H9 (cell line): ENCODE data around the gene LRRK1. TPM values are rescaled to one million over a fixed set of nuclear protein-coding genes. Genes with fewer than 3 reads are reported as not detected.

Experiments
- DNase-seq: peaks from one replicate; pipeline ENCODE4 v3.0.0-alpha.2; 2017
- H2AFZ ChIP-seq: one replicate; pipeline ENCODE4 v1.6.1; 2013; ENCODE audit warnings: mild to moderate bottlenecking, low read length, control low read depth, moderate library complexity
- H2AK5ac ChIP-seq: 2 replicates; pipeline ENCODE4 v1.6.1; 2013; ENCODE audit warnings: low read length, control low read depth, mixed read lengths; ENCODE audit not compliant: insufficient read length
- H2BK120ac ChIP-seq: one replicate; pipeline ENCODE4 v1.6.1; 2013; ENCODE audit warnings: low read depth, mild to moderate bottlenecking, low read length, control low read depth, inconsistent platforms; ENCODE audit not compliant: poor library complexity, severe bottlenecking
- H2BK12ac ChIP-seq: 2 replicates; pipeline ENCODE4 v1.6.1; 2013; ENCODE audit warnings: low read length, control low read depth, mixed read lengths, low read depth; ENCODE audit not compliant: insufficient read length
- H2BK15ac ChIP-seq: 2 replicates; pipeline ENCODE4 v1.6.1; 2013; ENCODE audit warnings: low read depth, low read length, control low read depth
- H2BK20ac ChIP-seq: one replicate; pipeline ENCODE4 v1.6.1; 2013; ENCODE audit warnings: low read depth, mild to moderate bottlenecking, low read length, control low read depth, inconsistent platforms; ENCODE audit not compliant: poor library complexity, severe bottlenecking
- H2BK5ac ChIP-seq: 2 replicates; pipeline ENCODE4 v1.6.1; 2013; ENCODE audit warnings: low read length, control low read depth, mixed read lengths; ENCODE audit not compliant: insufficient read length
- H3K14ac ChIP-seq: 2 replicates; pipeline ENCODE4 v1.6.1; 2013; ENCODE audit warnings: low read length, control low read depth; ENCODE audit not compliant: insufficient read depth
- H3K18ac ChIP-seq: 2 replicates; pipeline ENCODE4 v1.6.1; 2013; ENCODE audit warnings: low read depth, mild to moderate bottlenecking, mixed read lengths, low read length, control low read depth; ENCODE audit not compliant: insufficient read length
- H3K23ac ChIP-seq: 2 replicates; pipeline ENCODE4 v1.6.1; 2013; ENCODE audit warnings: low read length, control low read depth, mixed read lengths, low read depth; ENCODE audit not compliant: insufficient read length
- H3K23me2 ChIP-seq: 2 replicates; pipeline ENCODE4 v1.6.1; 2013; ENCODE audit warnings: low read depth, mild to moderate bottlenecking, mixed read lengths, low read length, control low read depth; ENCODE audit not compliant: insufficient read length, poor library complexity, severe bottlenecking
- H3K27ac ChIP-seq: 2 replicates; pipeline ENCODE4 v1.5.1; 2013; ENCODE audit warnings: low read length, control low read depth, mixed read lengths, low read depth; ENCODE audit not compliant: insufficient read length
- H3K27me3 ChIP-seq: 2 replicates; pipeline ENCODE4 v1.6.1; 2013; ENCODE audit warnings: low read length, control low read depth, inconsistent platforms; ENCODE audit not compliant: insufficient read depth
- H3K4ac ChIP-seq: 2 replicates; pipeline ENCODE4 v1.6.1; 2013; ENCODE audit warnings: low read depth, mild to moderate bottlenecking, control low read depth, inconsistent platforms, low read length, moderate library complexity
- H3K4me1 ChIP-seq: 2 replicates; pipeline ENCODE4 v1.6.1; 2013; ENCODE audit warnings: low read length, control low read depth, inconsistent platforms; ENCODE audit not compliant: insufficient read depth
- H3K4me2 ChIP-seq: 2 replicates; pipeline ENCODE4 v1.6.1; 2013; ENCODE audit warnings: low read length, control low read depth, mixed read lengths; ENCODE audit not compliant: insufficient read length, insufficient read depth
- H3K56ac ChIP-seq: 2 replicates; pipeline ENCODE4 v1.6.1; 2013; ENCODE audit warnings: low read depth, mild to moderate bottlenecking, mixed read lengths, low read length, control low read depth; ENCODE audit not compliant: insufficient read length
- H3K79me1 ChIP-seq: 2 replicates; pipeline ENCODE4 v1.6.1; 2013; ENCODE audit warnings: low read depth, mild to moderate bottlenecking, moderate library complexity, low read length, control low read depth, inconsistent platforms; ENCODE audit not compliant: insufficient read depth, poor library complexity, severe bottlenecking
- H3K79me2 ChIP-seq: 2 replicates; pipeline ENCODE4 v1.6.1; 2013; ENCODE audit warnings: low read length, control low read depth, inconsistent platforms; ENCODE audit not compliant: insufficient read depth
- H3K9ac ChIP-seq: 2 replicates; pipeline ENCODE4 v1.6.1; 2013; ENCODE audit warnings: low read length, control low read depth, mixed read lengths; ENCODE audit not compliant: insufficient read length; ENCODE audit errors: extremely low read depth
- H3K9me3 ChIP-seq: one replicate; pipeline ENCODE4 v1.6.1; 2013; ENCODE audit warnings: low read depth, low read length, inconsistent platforms; ENCODE audit not compliant: control insufficient read depth
- H3T11ph ChIP-seq: one replicate; pipeline ENCODE4 v1.6.1; 2013; ENCODE audit warnings: mild to moderate bottlenecking, low read length, control low read depth, inconsistent platforms
- H4K20me1 ChIP-seq: one replicate; pipeline ENCODE4 v1.6.1; 2013; ENCODE audit not compliant: control insufficient read depth, insufficient read length, insufficient read depth
- H4K5ac ChIP-seq: 2 replicates; pipeline ENCODE4 v1.6.1; 2013; ENCODE audit warnings: low read depth, mild to moderate bottlenecking, mixed read lengths, low read length, control low read depth; ENCODE audit not compliant: insufficient read length
- H4K8ac ChIP-seq: replicated peaks from 2 replicates; pipeline ENCODE4 v1.6.1; 2013; ENCODE audit warnings: low read length, control low read depth, mixed read lengths, low read depth; ENCODE audit not compliant: insufficient read length
- H4K91ac ChIP-seq: 2 replicates; pipeline ENCODE4 v1.6.1; 2013; ENCODE audit warnings: low read depth, mild to moderate bottlenecking, moderate library complexity, mixed read lengths, low read length, control low read depth; ENCODE audit not compliant: insufficient read length
- H3K27ac Mint-ChIP-seq, 3 experiments: 2 replicates in 2 of 3; 3 replicates in 1 of 3; pipeline ENCODE4 v1.8.0; 2020 to 2021; ENCODE audit warnings: mixed read lengths in 3 of 3, mild to moderate bottlenecking in 1 of 3, moderate library complexity in 1 of 3
- H3K27me3 Mint-ChIP-seq: 2 replicates; pipeline ENCODE4 v1.8.0; 2021; ENCODE audit warnings: low read depth, mild to moderate bottlenecking, moderate library complexity, mixed read lengths
- H3K36me3 Mint-ChIP-seq, 3 experiments: 2 replicates in 2 of 3; 3 replicates in 1 of 3; pipeline ENCODE4 v1.8.0; 2020 to 2021; ENCODE audit warnings: low read depth in 3 of 3, mixed read lengths in 3 of 3; ENCODE audit not compliant: insufficient read depth in 1 of 3
- H3K4me1 Mint-ChIP-seq, 2 experiments: 2 replicates each; pipeline ENCODE4 v1.8.0; 2020; ENCODE audit warnings: mixed read lengths in 2 of 2
- H3K4me3 Mint-ChIP-seq, 2 experiments: 2 replicates in 1 of 2; 3 replicates in 1 of 2; pipeline ENCODE4 v1.8.0; 2020 to 2021; ENCODE audit warnings: mild to moderate bottlenecking in 2 of 2, mixed read lengths in 2 of 2, moderate library complexity in 1 of 2
- H3K9me3 Mint-ChIP-seq, 2 experiments: 2 replicates in 1 of 2; 3 replicates in 1 of 2; pipeline ENCODE4 v1.8.0; 2020; ENCODE audit warnings: mild to moderate bottlenecking in 2 of 2, mixed read lengths in 2 of 2, moderate library complexity in 1 of 2
- WGBS: extraction: QIAGEN DNeasy Blood & Tissue Kit; methylation state at CpG from one replicate; pipeline ENCODE4 v1.1.7; 2013; ENCODE audit warnings: missing lambda C conversion rate, low lambda C conversion rate, mixed read lengths; ENCODE audit not compliant: insufficient read length; ENCODE audit errors: extremely low coverage; 5-methylcytosine and 5-hydroxymethylcytosine counted together
- total RNA-seq: library from RNA; stranded (reverse); gene quantifications from 2 replicates; pipeline ENCODE4 v1.2.1, GENCODE V29; 2021
- TF ChIP-seq, protein P1 (sequence below): fragments of 200-600 bp; sonication (generic); conservative IDR thresholded peaks from 3 replicates; pipeline ENCODE4 v1.8.0; 2021; ENCODE audit warnings: antibody characterized with exemption, mild to moderate bottlenecking

LRRK1 gene
- total RNA-seq, 1 experiment from 2014 or later, result 4.0 TPM

DNA sequence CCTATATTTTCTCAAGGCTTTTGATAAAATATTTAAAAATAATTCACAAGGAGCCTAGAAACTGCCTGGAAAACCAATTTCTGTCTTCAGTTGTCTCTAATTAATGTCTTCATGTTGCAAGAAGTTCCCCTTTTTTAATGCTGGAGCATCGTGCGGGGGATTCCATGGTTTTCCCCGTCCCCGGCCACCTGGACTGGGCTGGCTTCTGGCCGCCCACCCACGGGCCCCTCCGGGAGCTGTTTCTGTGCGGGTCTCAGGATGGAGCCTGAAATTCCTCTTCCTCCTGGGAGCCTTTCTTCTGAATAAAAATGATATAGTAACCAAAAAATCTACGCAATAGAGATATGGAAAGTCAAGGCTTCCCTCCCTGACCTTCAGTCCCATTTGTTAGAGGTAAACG, 8.1 kb upstream of the LRRK1 start:
- no peak overlapping the region for H3K4me2 ChIP-seq
- Mint-ChIP-seq H3K4me1 (peaks cover 10 to 31% of the 10 kb centered on the region in 2 experiments), H3K9me3 (peaks cover 3 to 10% of the 10 kb centered on the region in 2 experiments; a peak in 4 of 5 replicates), H3K4me3 (no peak overlapping the region), H3K27ac (no peak overlapping the region), H3K27me3 (peaks cover 1% of the 10 kb centered on the region), H3K36me3 (peaks cover 2 to 22% (median 10%) of the 10 kb centered on the region in 3 experiments; a peak in 6 of 7 replicates)
- no peaks in the 10 kb centered on the region for H3K79me2 ChIP-seq
- H3K23me2 ChIP-seq, result no peaks in the 10 kb centered on the region
- no peaks in the 10 kb centered on the region for H3K27me3 ChIP-seq
- no peak overlapping the region for H3K27ac ChIP-seq
- no peak overlapping the region for H2AFZ ChIP-seq
- H3K4ac ChIP-seq, result no peak overlapping the region
- H2BK15ac ChIP-seq, result no peak overlapping the region
- no peak overlapping the region for H2BK20ac ChIP-seq
- H4K8ac ChIP-seq, result no peak overlapping the region
- no peak overlapping the region for H3K56ac ChIP-seq
- no peak overlapping the region for H3K14ac ChIP-seq
- H3K23ac ChIP-seq, result no peak overlapping the region
- no peak overlapping the region for H2BK12ac ChIP-seq
- no peak overlapping the region for H4K5ac ChIP-seq
- H3K9ac ChIP-seq, result no peak overlapping the region
- no peak overlapping the region for H4K91ac ChIP-seq
- H3K9me3 ChIP-seq, result no peaks in the 10 kb centered on the region
- H2BK120ac ChIP-seq, result no peak overlapping the region
- DNase-seq, result no peak
- H4K20me1 ChIP-seq, result no peaks in the 10 kb centered on the region
- no peaks in the 10 kb centered on the region for H3K79me1 ChIP-seq
- H3K4me1 ChIP-seq, result no peaks in the 10 kb centered on the region
- no CpG with 5 or more reads among the region's 10 CpGs for WGBS
- H3T11ph ChIP-seq, result no peak overlapping the region
- no peak overlapping the region for H2BK5ac ChIP-seq
- H3K18ac ChIP-seq, result no peak overlapping the region
- no peak overlapping the region for H2AK5ac ChIP-seq
- TF ChIP-seq, protein P1, sequence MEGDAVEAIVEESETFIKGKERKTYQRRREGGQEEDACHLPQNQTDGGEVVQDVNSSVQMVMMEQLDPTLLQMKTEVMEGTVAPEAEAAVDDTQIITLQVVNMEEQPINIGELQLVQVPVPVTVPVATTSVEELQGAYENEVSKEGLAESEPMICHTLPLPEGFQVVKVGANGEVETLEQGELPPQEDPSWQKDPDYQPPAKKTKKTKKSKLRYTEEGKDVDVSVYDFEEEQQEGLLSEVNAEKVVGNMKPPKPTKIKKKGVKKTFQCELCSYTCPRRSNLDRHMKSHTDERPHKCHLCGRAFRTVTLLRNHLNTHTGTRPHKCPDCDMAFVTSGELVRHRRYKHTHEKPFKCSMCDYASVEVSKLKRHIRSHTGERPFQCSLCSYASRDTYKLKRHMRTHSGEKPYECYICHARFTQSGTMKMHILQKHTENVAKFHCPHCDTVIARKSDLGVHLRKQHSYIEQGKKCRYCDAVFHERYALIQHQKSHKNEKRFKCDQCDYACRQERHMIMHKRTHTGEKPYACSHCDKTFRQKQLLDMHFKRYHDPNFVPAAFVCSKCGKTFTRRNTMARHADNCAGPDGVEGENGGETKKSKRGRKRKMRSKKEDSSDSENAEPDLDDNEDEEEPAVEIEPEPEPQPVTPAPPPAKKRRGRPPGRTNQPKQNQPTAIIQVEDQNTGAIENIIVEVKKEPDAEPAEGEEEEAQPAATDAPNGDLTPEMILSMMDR, result no peak
